ENCODE results near the gene RABGAP1L.

RABGAP1L gene

GRCh38 chr1:174158767-174159251 lies 511 bp upstream of the RABGAP1L start (continued):
- TF ChIP-seq ZNF366 (tag by site-specific recombination; conservative IDR thresholded peaks at IDR 0.05) (0 out of 2 replicates have a peak, but pooled peaks have one; percentile 59), ZBTB11 (tag by site-specific recombination; conservative IDR thresholded peaks at IDR 0.05; ENCODE audit: low read depth) (peak; percentile 78), TCF7L2 (IDR thresholded peaks at IDR 0.05; ENCODE audit: borderline replicate concordance, low read depth, low read length) (no peak), ZNF785 (tag by site-specific recombination; IDR thresholded peaks at IDR 0.05) (no peak), ZBTB7A (tag by site-specific recombination; IDR thresholded peaks at IDR 0.05; ENCODE audit: low read depth) (no peak), ZBTB6 (tag by site-specific recombination; IDR thresholded peaks at IDR 0.05) (peak; percentile 97), ZNF510 (tag by site-specific recombination; IDR thresholded peaks at IDR 0.05; ENCODE audit: insufficient replicate concordance) (no peak), KLF10 (tag by site-specific recombination; IDR thresholded peaks at IDR 0.05) (0 out of 2 replicates have a peak, but pooled peaks have one; percentile 49), PRDM1 (tag by site-specific recombination; IDR thresholded peaks at IDR 0.05) (0 out of 2 replicates have a peak, but pooled peaks have one; percentile 13), ZNF449 (tag by site-specific recombination; IDR thresholded peaks at IDR 0.05) (no peak), KLF1 (tag by site-specific recombination; IDR thresholded peaks at IDR 0.05) (peak; percentile 9; the same call in 1 of the 2 replicates), REST (tag by site-specific recombination; IDR thresholded peaks at IDR 0.05) (no peak), ZFP69B (tag by site-specific recombination; IDR thresholded peaks at IDR 0.05) (peak; percentile 21; the same call in 1 of the 2 replicates), KLF9 (tag by site-specific recombination; IDR thresholded peaks at IDR 0.05; ENCODE audit: low read depth) (no peak), GLI2 (tag by site-specific recombination; IDR thresholded peaks at IDR 0.05; ENCODE audit: borderline replicate concordance, low read depth) (no peak), ZNF792 (tag by site-specific recombination; IDR thresholded peaks at IDR 0.05) (no peak), SP2 (tag by site-specific recombination; IDR thresholded peaks at IDR 0.05) (0 out of 2 replicates have a peak, but pooled peaks have one; percentile 15), ZNF664 (tag by site-specific recombination; IDR thresholded peaks at IDR 0.05) (no peak), TRIM28 (IDR thresholded peaks at IDR 0.05; ENCODE audit: borderline replicate concordance, low read length) (no peak), ZNF423 (tag by site-specific recombination; IDR thresholded peaks at IDR 0.05) (no peak), BCL11A (tag by site-specific recombination; IDR thresholded peaks at IDR 0.05; ENCODE audit: low read depth) (no peak), ZNF398 (tag by site-specific recombination; IDR thresholded peaks at IDR 0.05) (no peak), ZNF157 (tag by site-specific recombination; IDR thresholded peaks at IDR 0.05) (no peak)

All from HEK293 (cell line).